NCI-H69 (cell line): ENCODE measurements around the gene ACACA.

Experiments used
- DNase-seq: peaks from one replicate; lab custom pipeline; 2025; lab: John Stamatoyannopoulos, UW

ACACA gene

DNA sequence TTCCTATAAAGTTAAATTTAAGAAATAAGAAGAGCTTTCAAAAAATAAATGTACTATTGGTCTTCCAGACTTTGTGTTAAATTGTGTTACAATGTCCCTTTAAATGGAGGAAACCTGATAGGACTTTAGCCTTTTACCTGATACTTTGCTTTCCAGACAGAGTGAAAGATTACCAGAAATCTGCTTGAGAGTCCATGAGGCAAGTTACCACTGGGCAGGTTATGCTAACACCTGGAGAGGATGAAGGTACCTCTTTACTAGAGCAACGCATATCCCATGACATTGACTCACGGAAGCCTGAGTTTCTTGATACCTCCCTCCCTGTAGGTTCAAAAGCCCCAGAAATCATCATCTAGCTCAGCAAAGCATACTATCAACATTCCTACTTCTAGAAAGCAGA lies 174.7 kb downstream of the ACACA start:
- no peak for DNase-seq

DNA sequence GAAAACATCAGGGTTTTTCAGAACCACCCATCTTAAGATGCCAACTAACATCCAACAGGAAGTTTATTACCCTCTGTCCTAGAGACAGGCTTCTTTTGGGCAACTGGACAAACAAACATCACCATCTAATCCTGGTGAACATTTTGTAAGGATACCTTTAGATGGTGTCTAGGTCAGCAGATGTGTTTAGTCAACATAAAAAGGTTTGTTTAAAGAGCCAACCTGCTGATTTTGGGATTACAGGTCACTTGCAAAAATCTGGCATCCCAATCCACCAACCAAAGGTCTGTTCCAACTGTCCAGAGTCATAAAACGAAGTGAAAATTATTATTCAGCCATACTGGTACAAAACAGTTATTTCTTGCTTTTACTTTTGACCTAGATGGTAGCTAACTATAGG lies 176.0 kb downstream of the ACACA start:
- no peak for DNase-seq

GRCh38 chr17:37225465-37225864 lies 181.2 kb downstream of the ACACA start:
- DNase-seq = no peak

DNA sequence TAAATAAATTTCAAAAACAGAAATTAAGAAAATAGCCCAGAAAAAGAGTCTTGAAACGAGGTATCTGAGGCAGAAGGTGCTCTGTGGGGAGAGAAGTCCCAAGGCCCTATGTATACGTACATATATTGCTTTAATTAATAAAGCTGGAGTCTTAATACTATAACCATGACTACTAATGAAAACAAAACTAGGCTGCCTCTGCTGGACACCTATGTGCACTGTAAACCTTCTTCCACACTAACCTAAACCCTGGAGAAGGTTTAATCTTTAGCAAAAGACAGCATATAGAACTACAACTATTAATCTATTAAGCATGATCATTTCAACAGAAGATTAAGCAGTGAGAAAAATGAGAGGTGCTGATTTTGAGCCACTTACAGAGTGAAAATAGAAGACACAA lies 184.8 kb downstream of the ACACA start:
- DNase-seq = no peak

DNA sequence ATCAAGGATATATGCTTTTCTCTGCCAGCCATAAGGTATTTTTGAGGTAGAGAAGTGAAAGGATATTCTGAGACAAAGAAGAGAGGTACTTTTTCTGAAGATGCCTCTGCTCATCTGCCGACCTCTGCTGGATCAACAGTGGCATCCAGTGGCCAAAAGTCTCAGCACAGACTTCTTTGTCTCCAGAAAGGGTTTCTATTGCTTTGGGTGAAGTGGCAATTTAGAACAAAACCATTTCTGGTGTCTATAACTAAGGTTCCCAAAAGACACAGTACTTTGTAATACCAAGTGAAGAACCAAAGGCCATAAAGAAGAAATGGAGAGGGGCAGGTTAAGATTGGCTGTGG lies 186.1 kb downstream of the ACACA start:
- DNase-seq = peak; percentile 56

GRCh38 chr17:37219876-37220606 lies 186.6 kb downstream of the ACACA start:
- DNase-seq = no peak

- no peak for DNase-seq
Observed at GRCh38 chr17:37218849-37219248, 187.8 kb downstream of the ACACA start.

GRCh38 chr17:37214416-37214815 lies 192.2 kb downstream of the ACACA start:
- no peak for DNase-seq

- no peak for DNase-seq
Observed at GRCh38 chr17:37213927-37214326, 192.7 kb downstream of the ACACA start.

GRCh38 chr17:37212179-37212578 lies 194.5 kb downstream of the ACACA start:
- DNase-seq = no peak

DNA sequence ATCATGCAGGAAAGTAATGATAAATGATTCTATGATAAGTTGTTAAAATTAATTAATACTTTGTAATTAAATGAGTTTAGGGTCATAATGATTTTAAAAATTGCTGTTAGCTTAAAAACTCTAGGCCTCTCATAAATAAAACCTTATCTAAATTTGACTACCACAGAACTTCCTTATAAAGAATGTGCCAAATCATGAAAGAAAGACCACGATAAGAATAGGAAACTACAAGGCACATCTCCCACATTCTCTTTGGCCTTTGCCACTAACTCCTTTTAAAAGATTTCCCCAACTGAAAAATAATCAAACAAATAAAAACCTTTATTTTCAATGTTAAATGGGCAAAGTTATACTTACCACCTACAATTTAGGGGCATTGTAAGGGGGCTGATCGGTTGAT lies 195.5 kb downstream of the ACACA start:
- DNase-seq = no peak

DNA sequence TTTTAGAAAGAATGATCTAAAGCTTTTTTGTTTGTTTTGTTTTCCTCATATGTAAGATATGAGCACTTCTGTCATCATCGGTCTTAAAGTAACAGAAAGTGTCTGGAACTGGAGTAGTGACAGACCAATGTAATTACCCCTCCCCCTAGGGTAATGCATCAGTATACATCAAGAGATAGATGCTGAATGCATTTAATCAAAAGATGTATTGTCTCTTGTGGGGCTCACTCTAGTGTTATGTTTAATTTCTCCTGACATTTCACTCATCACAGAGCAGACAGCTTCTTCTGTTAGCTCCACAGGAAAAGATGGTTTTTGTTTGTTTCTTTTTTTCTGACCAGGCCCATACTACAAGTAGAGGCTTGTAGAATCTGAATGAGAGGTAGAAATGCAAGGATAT lies 199.5 kb downstream of the ACACA start:
- DNase-seq = no peak

- no peak for DNase-seq
Observed at GRCh38 chr17:37206299-37206698, 200.3 kb downstream of the ACACA start.

GRCh38 chr17:37200497-37200896 lies 206.1 kb downstream of the ACACA start:
- DNase-seq = no peak

- no peak for DNase-seq
Observed at GRCh38 chr17:37197336-37197735, 209.3 kb downstream of the ACACA start.

DNA sequence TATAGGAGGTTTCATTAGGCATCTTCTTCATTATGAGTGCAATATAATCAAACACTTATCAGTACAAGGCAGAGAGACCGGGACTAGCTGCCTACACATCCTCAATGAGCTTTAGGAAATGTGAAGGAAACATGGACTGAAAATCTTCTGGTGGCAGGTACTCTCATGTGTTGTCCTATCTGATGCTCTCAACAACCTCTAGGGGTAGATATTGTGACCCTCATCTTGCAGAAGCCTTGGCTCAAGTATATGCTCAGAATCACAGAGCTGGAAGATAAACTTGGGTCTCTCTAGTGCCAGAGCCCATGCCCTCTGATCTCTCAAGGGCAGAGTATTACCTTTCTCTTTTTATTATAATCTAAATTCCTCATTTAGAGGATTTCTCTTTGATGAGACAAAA lies 212.4 kb downstream of the ACACA start:
- DNase-seq = no peak

DNA sequence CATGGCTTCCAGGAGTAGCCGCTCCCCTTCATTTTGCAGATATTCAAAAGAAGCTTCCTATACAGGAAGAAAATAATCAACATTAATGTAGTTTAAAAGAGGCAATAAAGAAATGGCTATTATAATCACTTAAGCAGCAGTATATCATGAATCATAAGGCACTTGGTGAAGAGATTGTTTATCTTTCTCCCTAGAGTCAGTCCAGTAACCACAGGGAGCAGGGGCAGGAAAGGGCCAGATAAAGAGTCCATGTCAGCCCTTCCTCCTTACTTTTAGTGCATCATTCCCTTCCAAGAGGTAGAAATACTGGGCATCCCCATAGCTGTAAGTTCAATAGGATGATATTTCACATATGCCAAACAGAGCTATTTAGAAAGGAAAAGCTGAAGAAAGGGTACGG lies 215.4 kb downstream of the ACACA start:
- no peak for DNase-seq

- DNase-seq = no peak
Observed at GRCh38 chr17:37190493-37190892, 216.1 kb downstream of the ACACA start.

DNA sequence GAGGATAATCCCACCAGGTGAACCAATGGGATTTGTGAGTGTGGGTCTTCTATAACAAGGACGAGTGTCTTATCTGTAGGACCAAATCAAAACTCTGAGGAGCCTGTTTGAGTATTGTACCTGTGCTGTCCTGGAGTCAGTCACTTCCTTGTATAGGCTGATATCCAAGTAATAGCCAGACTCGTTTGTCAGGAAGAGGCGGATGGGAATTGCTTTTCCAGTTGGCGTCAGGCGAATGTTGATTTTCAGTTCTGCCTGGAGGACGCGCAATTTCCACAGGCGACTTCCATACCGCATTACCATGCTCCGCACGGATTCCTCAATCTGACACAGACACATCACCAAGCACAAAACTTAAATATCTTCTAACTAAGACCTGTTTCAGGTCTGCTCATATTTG lies 218.5 kb downstream of the ACACA start:
- DNase-seq = no peak

GRCh38 chr17:37187262-37187661 lies 219.4 kb downstream of the ACACA start:
- no peak for DNase-seq

DNA sequence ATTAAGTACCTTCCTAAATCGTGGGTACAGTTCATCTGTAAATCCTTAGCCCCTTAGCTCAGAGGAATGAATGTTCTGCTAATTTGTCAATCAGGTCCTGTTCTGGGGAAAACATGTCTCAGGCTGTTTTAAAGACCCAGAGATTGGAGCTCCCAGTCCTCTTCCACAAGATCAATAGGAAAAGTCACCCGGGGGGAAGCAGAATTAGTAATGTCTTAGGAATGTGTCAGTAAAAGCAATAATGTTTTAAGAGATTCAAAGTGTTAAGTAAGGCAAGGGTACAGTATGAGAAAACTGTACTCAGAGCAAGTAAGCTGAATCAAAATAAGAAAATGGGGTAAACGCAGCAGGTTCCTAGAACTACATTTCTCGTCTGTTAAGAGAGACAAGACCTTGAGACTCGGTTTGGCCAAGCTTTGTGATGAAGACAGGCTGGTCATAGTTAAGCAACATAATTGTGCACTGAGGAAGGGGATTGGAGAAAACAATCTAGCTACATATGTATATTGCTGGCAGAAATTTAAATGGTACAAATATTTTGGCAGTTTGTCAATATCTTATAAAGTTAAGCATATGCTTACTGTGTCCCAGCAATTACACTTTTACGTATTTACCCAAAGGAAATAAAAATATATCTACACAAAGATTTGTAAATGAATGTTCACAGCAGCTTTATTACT lies 223.7 kb downstream of the ACACA start:
- no peak for DNase-seq

DNA sequence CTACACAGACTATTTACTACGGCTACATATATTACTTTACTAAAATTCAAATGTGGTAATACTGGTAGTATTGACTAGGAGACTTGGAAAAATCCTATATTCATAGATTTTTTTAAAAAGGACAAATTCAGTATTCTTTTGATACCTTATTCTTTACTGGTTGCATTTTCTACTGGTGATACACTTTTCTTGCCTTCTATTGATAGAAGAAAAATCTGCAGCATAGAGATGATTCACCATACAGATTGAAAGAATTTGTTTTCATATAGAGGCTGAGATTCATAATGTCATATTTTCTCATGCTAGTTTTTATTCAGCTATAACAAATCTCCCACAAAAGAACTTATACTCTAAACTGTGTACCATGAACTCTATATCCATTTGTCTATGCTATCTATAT lies 226.3 kb downstream of the ACACA start:
- DNase-seq = no peak

- DNase-seq = no peak
Observed at GRCh38 chr17:37179893-37180292, 226.7 kb downstream of the ACACA start.

GRCh38 chr17:37177254-37177870 lies 229.3 kb downstream of the ACACA start:
- peak; percentile 93 for DNase-seq
